Cardiac muscle cell (in vitro differentiated cells and primary cell): ENCODE measurements around the gene AOPEP. TPM values are rescaled to one million over a fixed set of nuclear protein-coding genes. Genes with fewer than 3 reads are reported as not detected.

Experiments
- DNase-seq, 2 donors: peaks; one replicate each; pipeline versions ENCODE4 v3.0.0 to v3.0.0-alpha.2; 2010 to 2017; ENCODE audit warnings: low read depth in 1 of 2, low spot score in 1 of 2
- H3K27ac ChIP-seq: fragments of 200-600 bp; sonication (generic); 2 replicates; pipeline ENCODE4 v1.5.1; 2016
- H3K27me3 ChIP-seq: fragments of 200-600 bp; sonication (generic); 2 replicates; pipeline ENCODE4 v1.6.0; 2016; ENCODE audit warnings: control low read depth
- H3K36me3 ChIP-seq: fragments of 200-600 bp; sonication (generic); 2 replicates; pipeline ENCODE4 v1.5.1; 2016; ENCODE audit warnings: control low read depth
- H3K4me1 ChIP-seq: fragments of 200-600 bp; sonication (generic); 2 replicates; pipeline ENCODE4 v1.8.1; 2017; ENCODE audit warnings: low read depth, mild to moderate bottlenecking, mixed run types
- H3K4me3 ChIP-seq: fragments of 200-600 bp; sonication (generic); 2 replicates; pipeline ENCODE4 v1.5.1; 2016; ENCODE audit warnings: mild to moderate bottlenecking
- H3K9me3 ChIP-seq: fragments of 200-600 bp; sonication (generic); 2 replicates; pipeline ENCODE4 v1.5.1; 2017; ENCODE audit warnings: low read depth, mild to moderate bottlenecking, control low read depth
- CTCF ChIP-seq: IDR thresholded peaks from 2 replicates; pipeline ENCODE4 v1.5.1; 2012; ENCODE audit warnings: low read depth, mild to moderate bottlenecking, low read length
- polyA plus RNA-seq: library from polyadenylated mRNA; unstranded; fragments of >200 nt; fragmentation: Nextera tagmentation; extraction: Ambion mirVana; gene quantifications from 2 replicates; pipeline ENCODE4 v1.2.1, GENCODE V29; 2016
- total RNA-seq: library from RNA; depleted of rRNA; stranded (reverse); fragments of >200 nt; gene quantifications from 2 replicates; pipeline ENCODE4 v1.2.3, GENCODE V29; 2016

The AOPEP gene
- total and polyA plus RNA-seq, 2 experiments from 2014 or later, result 46.8 to 88.7 TPM

GRCh38 chr9:94922691-94923107 lies 196.2 kb downstream of the AOPEP start:
- Histone ChIP-seq H3K27ac (peak overlapping the region; percentile 86), H3K27me3 (no peaks in the 10 kb centered on the region), H3K4me3 (no peak overlapping the region), H3K4me1 (peaks cover 88% of the 10 kb centered on the region), H3K36me3 (no peaks in the 10 kb centered on the region), H3K9me3 (no peaks in the 10 kb centered on the region)
- DNase-seq, result peak in 1 of 2 donors; percentile 69
- TF ChIP-seq CTCF, result no peak

GRCh38 chr9:94923326-94924089 lies 197.0 kb downstream of the AOPEP start:
- DNase-seq, result no peak
- Histone ChIP-seq H3K27ac (no peak overlapping the region), H3K9me3 (no peaks in the 10 kb centered on the region), H3K27me3 (no peaks in the 10 kb centered on the region), H3K4me1 (peaks cover 94% of the 10 kb centered on the region), H3K36me3 (no peaks in the 10 kb centered on the region), H3K4me3 (no peak overlapping the region)
- no peak for TF ChIP-seq CTCF

- no peaks in the 10 kb centered on the region for H3K27me3 ChIP-seq
- H3K4me1 ChIP-seq, result peaks cover 71% of the 10 kb centered on the region
- no peaks in the 10 kb centered on the region for H3K9me3 ChIP-seq
- H3K27ac ChIP-seq, result peak overlapping the region; percentile 72
- H3K4me3 ChIP-seq, result no peak overlapping the region
- TF ChIP-seq CTCF, result no peak
- no peaks in the 10 kb centered on the region for H3K36me3 ChIP-seq
- no peak for DNase-seq
Observed at GRCh38 chr9:94925751-94926430, 199.4 kb downstream of the AOPEP start.

GRCh38 chr9:94926431-94926800 lies 199.9 kb downstream of the AOPEP start:
- DNase-seq, result no peak
- H3K4me1 ChIP-seq, result peaks cover 68% of the 10 kb centered on the region
- H3K27me3 ChIP-seq, result no peaks in the 10 kb centered on the region
- peak overlapping the region; percentile 72 for H3K27ac ChIP-seq
- TF ChIP-seq CTCF, result no peak
- H3K4me3 ChIP-seq, result no peak overlapping the region
- H3K36me3 ChIP-seq, result no peaks in the 10 kb centered on the region
- H3K9me3 ChIP-seq, result no peaks in the 10 kb centered on the region

GRCh38 chr9:94927048-94927761 lies 200.7 kb downstream of the AOPEP start:
- H3K4me1 ChIP-seq, result peaks cover 68% of the 10 kb centered on the region
- TF ChIP-seq CTCF, result no peak

More at GRCh38 chr9:94927048-94927761, 200.7 kb downstream of the AOPEP start:
- Histone ChIP-seq H3K4me3 (no peak overlapping the region), H3K9me3 (no peaks in the 10 kb centered on the region), H3K27ac (peak overlapping the region; percentile 72), H3K36me3 (no peaks in the 10 kb centered on the region), H3K27me3 (no peaks in the 10 kb centered on the region)
- peak in 1 of 2 donors; percentile 67 for DNase-seq
